GM12878 (cell line): ENCODE data around the gene HRH2. TPM values are rescaled to one million over a fixed set of nuclear protein-coding genes. Genes with fewer than 3 reads are reported as not detected.

Source experiments
- ATAC-seq: fragments of 200-7000 bp; cut with Tn5 transposase; 3 replicates; pipeline ENCODE4 v1.9.1; 2020; ENCODE audit warnings: mild to moderate bottlenecking, moderate library complexity
- BruUV-seq: library from RNA; stranded (reverse); fragments of 400-500 nt; replicated peaks from 2 replicates; lab custom pipeline; 2021; lab: Mats Ljungman, UMichigan
- CTCF ChIA-PET: fragments of 300-600 bp; sonication (Branson Sonifier 250); formaldehyde crosslinking; extraction: SDS; loops from one replicate; lab custom pipeline; 2021; ENCODE audit warnings: inconsistent platforms; lab: Yijun Ruan, JAX
- POLR2A ChIA-PET: fragments of 350-600 bp; formaldehyde crosslinking; extraction: SDS; loops from one replicate; lab custom pipeline; 2021; ENCODE audit warnings: inconsistent platforms; lab: Charles Lee
- RAD21 ChIA-PET: fragments of 300-600 bp; sonication (Branson Sonifier 250); formaldehyde crosslinking; loops from one replicate; lab custom pipeline; 2023; ENCODE audit warnings: antibody characterized with exemption; ENCODE audit not compliant: unreplicated experiment; lab: Charles Lee
- SMC1A ChIA-PET: fragments of 300-600 bp; sonication (Branson Sonifier 250); formaldehyde crosslinking; loops from one replicate; lab custom pipeline; 2023; ENCODE audit not compliant: unreplicated experiment, uncharacterized antibody; lab: Charles Lee
- DNase-seq: peaks from one replicate; pipeline ENCODE4 v3.0.0-alpha.2; 2011; ENCODE audit warnings: low read depth, low spot score
- FAIRE-seq: peaks from 3 replicates; lab custom pipeline; 2011; peaks lifted over from hg19 to GRCh38; lab: Jason Lieb, UNC
- H2AFZ ChIP-seq: 2 replicates; pipeline ENCODE4 v1.6.0; 2011; ENCODE audit warnings: low read depth, low read length, control low read depth; ENCODE audit not compliant: control insufficient read depth
- H3K27ac ChIP-seq: 2 replicates; pipeline ENCODE4 v1.5.1; 2011; ENCODE audit warnings: control low read depth; ENCODE audit not compliant: control insufficient read depth, insufficient read depth
- H3K27me3 ChIP-seq, 2 experiments: replicated peaks in 1 of 2; 2 replicates each; pipeline versions ENCODE4 v1.6.0 to v1.6.1; 2011; ENCODE audit warnings: low read length in 1 of 2; ENCODE audit not compliant: control insufficient read depth in 2 of 2, insufficient read depth in 2 of 2
- H3K36me3 ChIP-seq, 2 experiments: 2 replicates each; pipeline ENCODE4 v1.5.1; 2011; ENCODE audit warnings: low read length in 1 of 2; ENCODE audit not compliant: control insufficient read depth in 2 of 2, insufficient read depth in 2 of 2
- H3K4me1 ChIP-seq: 2 replicates; pipeline ENCODE4 v1.6.1; 2011; ENCODE audit warnings: mild to moderate bottlenecking, low read length, moderate library complexity, mixed read lengths; ENCODE audit not compliant: control insufficient read depth, insufficient read depth
- H3K4me2 ChIP-seq: 2 replicates; pipeline ENCODE4 v1.6.0; 2011; ENCODE audit warnings: control low read depth; ENCODE audit not compliant: control insufficient read depth, insufficient read depth
- H3K4me3 ChIP-seq: fragments of 200-600 bp; sonication (generic); 2 replicates; pipeline ENCODE4 v1.5.1; 2016
- H3K79me2 ChIP-seq: 2 replicates; pipeline ENCODE4 v1.6.0; 2011; ENCODE audit warnings: low read length; ENCODE audit not compliant: control insufficient read depth, insufficient read depth
- H3K9ac ChIP-seq: 2 replicates; pipeline ENCODE4 v1.8.0; 2011; ENCODE audit warnings: low read length, control low read depth, mixed read lengths; ENCODE audit not compliant: control insufficient read depth, insufficient read depth
- H3K9me3 ChIP-seq: replicated peaks from 3 replicates; pipeline ENCODE4 v1.5.1; 2011; ENCODE audit warnings: mild to moderate bottlenecking, low read length; ENCODE audit not compliant: control insufficient read depth, insufficient read depth
- H4K20me1 ChIP-seq: 2 replicates; pipeline ENCODE4 v1.6.0; 2011; ENCODE audit not compliant: control insufficient read depth, insufficient read depth
- CHD1 ChIP-seq: IDR thresholded peaks from 2 replicates; pipeline ENCODE4 v1.6.1; 2012; ENCODE audit warnings: low read depth, low read length, improper control_type of control experiment
- CHD2 ChIP-seq: IDR thresholded peaks from 2 replicates; pipeline ENCODE4 v1.6.1; 2011; ENCODE audit warnings: low read depth, low read length, improper control_type of control experiment, borderline replicate concordance
- ETV6 ChIP-seq, 2 experiments: fragments of 450-650 bp in 1 of 2; IDR thresholded peaks in 1 of 2; conservative IDR thresholded peaks in 1 of 2; 2 replicates each; pipeline ENCODE4 v1.6.1; 2014; ENCODE audit warnings: antibody characterized with exemption in 1 of 2, borderline replicate concordance in 1 of 2, low read depth in 1 of 2, mild to moderate bottlenecking in 1 of 2, moderate library complexity in 1 of 2
- EZH2 ChIP-seq: IDR thresholded peaks from 2 replicates; pipeline ENCODE4 v1.6.1; 2012; ENCODE audit warnings: low read depth, mild to moderate bottlenecking, control low read depth, inconsistent platforms, low read length, borderline replicate concordance; ENCODE audit not compliant: control insufficient read depth
- GATAD2B ChIP-seq: fragments of 450-650 bp; conservative IDR thresholded peaks from 2 replicates; pipeline ENCODE4 v1.6.1; 2017; ENCODE audit warnings: low read depth, mild to moderate bottlenecking, moderate library complexity
- HDAC2 ChIP-seq: fragments of 200-600 bp; sonication (generic); IDR thresholded peaks from 2 replicates; pipeline ENCODE4 v1.6.1; 2017
- JUNB ChIP-seq: IDR thresholded peaks from 2 replicates; pipeline ENCODE4 v1.6.1; 2016; ENCODE audit warnings: antibody characterized with exemption, mild to moderate bottlenecking
- JUND ChIP-seq: IDR thresholded peaks from 2 replicates; pipeline ENCODE4 v1.6.1; 2012; ENCODE audit warnings: low read depth, mild to moderate bottlenecking, low read length, improper control_type of control experiment, moderate library complexity
- MTA3 ChIP-seq: IDR thresholded peaks from 2 replicates; pipeline ENCODE4 v1.6.1; 2012; ENCODE audit warnings: low read length, inconsistent platforms, borderline replicate concordance
- PAX5 ChIP-seq: IDR thresholded peaks from 2 replicates; pipeline ENCODE4 v1.6.1; 2011; ENCODE audit warnings: low read depth, low read length, borderline replicate concordance
- PML ChIP-seq: IDR thresholded peaks from 2 replicates; pipeline ENCODE4 v1.6.1; 2012; ENCODE audit warnings: low read length, inconsistent platforms
- RBBP5 ChIP-seq: fragments of 200-600 bp; sonication (generic); conservative IDR thresholded peaks from 2 replicates; pipeline ENCODE4 v1.6.1; 2016
- SMARCA5 ChIP-seq: fragments of 450-650 bp; IDR thresholded peaks from 2 replicates; pipeline ENCODE4 v1.6.1; 2017; ENCODE audit warnings: mild to moderate bottlenecking
- WGBS: methylation state at CpG from one replicate; pipeline ENCODE4 v1.1.6; 2016; ENCODE audit warnings: low lambda C conversion rate; ENCODE audit not compliant: insufficient replicate concordance, insufficient coverage; ENCODE audit errors: missing lambda C conversion rate; 5-methylcytosine and 5-hydroxymethylcytosine counted together
- in situ Hi-C: fragments of 300-500 bp; cut with MboI; formaldehyde crosslinking; loops from 9 replicates; pipeline ENCODE4 v1.14.3; 2018; ENCODE audit warnings: mixed read lengths
- intact Hi-C: fragments of 100-400 bp; cut with micrococcal nuclease; formaldehyde crosslinking; loops from one replicate; pipeline ENCODE4 v1.14.2; 2022; ENCODE audit not compliant: unreplicated experiment
- polyA plus RNA-seq, 11 experiments: library from polyadenylated mRNA; depleted of rRNA in 4 of 11; unstranded in 6 of 11; stranded (reverse) in 5 of 11; fragments of >200 nt; fragmentation: Nextera tagmentation in 4 of 11; fragmentation: Illumina TruSeq in 1 of 11; extraction: Ambion mirVana in 4 of 11; extraction: Trizol in 1 of 11; gene quantifications; 1 replicate in 1 of 11; 2 replicates in 10 of 11; pipeline versions ENCODE4 v1.2.1 to v1.2.3, GENCODE V29; 2011 to 2016; ENCODE audit warnings: inconsistent platforms in 2 of 11, missing spikeins in 2 of 11, low read depth in 1 of 11
- total RNA-seq, 4 experiments: library from RNA; depleted of rRNA in 3 of 4; stranded (reverse); fragments of >200 nt in 3 of 4; fragmentation: Illumina TruSeq in 1 of 4; extraction: Trizol in 1 of 4; gene quantifications; 2 replicates each; pipeline versions ENCODE4 v1.2.1 to v1.2.3, GENCODE V29; 2013 to 2021
- TF ChIP-seq, protein P1 (sequence below): IDR thresholded peaks from 2 replicates; pipeline ENCODE4 v1.6.1; 2011; ENCODE audit warnings: low read depth, low read length, improper control_type of control experiment, borderline replicate concordance
- TF ChIP-seq, protein P2 (sequence below): fragments of 450-650 bp; IDR thresholded peaks from 2 replicates; pipeline ENCODE4 v1.6.1; 2017; ENCODE audit warnings: borderline replicate concordance
- TF ChIP-seq, protein P3 (sequence below): fragments of 450-650 bp; IDR thresholded peaks from 2 replicates; pipeline ENCODE4 v1.6.1; 2017; ENCODE audit warnings: low read depth, mild to moderate bottlenecking, moderate library complexity

The HRH2 gene
- total and polyA plus RNA-seq, 10 of the 15 experiments (the other 5 are each of a cell fraction or from before 2014, with no cell fraction given): 0.01 to 0.05 (median 0.03) TPM; not detected in 7

DNA sequence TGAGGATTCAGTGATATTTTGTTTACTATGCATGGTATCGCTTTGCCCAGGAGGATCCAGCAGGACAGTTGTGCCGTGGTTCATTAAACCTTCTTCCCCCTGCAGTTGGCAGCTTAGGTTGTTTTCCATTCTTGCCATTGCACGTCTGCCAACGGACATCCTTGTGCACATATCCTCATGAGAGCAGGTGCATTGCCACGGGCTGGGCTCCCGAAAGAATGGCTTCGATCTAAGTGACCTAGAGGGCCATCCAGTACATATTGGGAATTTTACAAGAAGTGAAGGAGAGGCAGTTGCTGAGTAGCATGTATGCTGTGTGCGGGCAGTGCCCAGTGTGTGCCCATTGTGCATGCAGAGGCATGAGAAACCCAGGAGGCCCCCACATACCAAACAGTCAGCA is 22.1 kb downstream of the HRH2 start:
- POLR2A ChIA-PET: interaction anchor here (0.6 kb wide), 1 partner anchor 123 kb away, joined by 7 read pairs; no protein-coding TSS in a partner anchor
- in situ Hi-C loops: no loop called here
- CTCF ChIA-PET: no interaction called here
- ATAC-seq (no peak), FAIRE-seq (no peak), DNase-seq (no peak)
- Histone ChIP-seq H3K36me3 (no peaks in the 10 kb centered on the region), H3K79me2 (no peaks in the 10 kb centered on the region), H2AFZ (no peak overlapping the region), H4K20me1 (no peaks in the 10 kb centered on the region), H3K9me3 (no peaks in the 10 kb centered on the region), H3K9ac (no peak overlapping the region), H3K4me3 (no peak overlapping the region), H3K4me1 (no peaks in the 10 kb centered on the region), H3K4me2 (no peak overlapping the region), H3K27me3 (peaks cover 0 to 3% of the 10 kb centered on the region in 2 experiments; a peak in 2 of 4 replicates), H3K27ac (no peak overlapping the region)
- SMC1A ChIA-PET: no interaction called here
- TF ChIP-seq CHD1 (no peak), CHD2 (no peak), SMARCA5 (no peak), EZH2 (no peak), HDAC2 (no peak)
- TF ChIP-seq, protein P1, sequence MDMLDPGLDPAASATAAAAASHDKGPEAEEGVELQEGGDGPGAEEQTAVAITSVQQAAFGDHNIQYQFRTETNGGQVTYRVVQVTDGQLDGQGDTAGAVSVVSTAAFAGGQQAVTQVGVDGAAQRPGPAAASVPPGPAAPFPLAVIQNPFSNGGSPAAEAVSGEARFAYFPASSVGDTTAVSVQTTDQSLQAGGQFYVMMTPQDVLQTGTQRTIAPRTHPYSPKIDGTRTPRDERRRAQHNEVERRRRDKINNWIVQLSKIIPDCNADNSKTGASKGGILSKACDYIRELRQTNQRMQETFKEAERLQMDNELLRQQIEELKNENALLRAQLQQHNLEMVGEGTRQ: no peak
- intact Hi-C loops: no loop called here
- RAD21 ChIA-PET: no interaction called here
- no TSS peak for BruUV-seq
- 21% methylated on average over 8 of the region's 8 CpGs for WGBS

DNA sequence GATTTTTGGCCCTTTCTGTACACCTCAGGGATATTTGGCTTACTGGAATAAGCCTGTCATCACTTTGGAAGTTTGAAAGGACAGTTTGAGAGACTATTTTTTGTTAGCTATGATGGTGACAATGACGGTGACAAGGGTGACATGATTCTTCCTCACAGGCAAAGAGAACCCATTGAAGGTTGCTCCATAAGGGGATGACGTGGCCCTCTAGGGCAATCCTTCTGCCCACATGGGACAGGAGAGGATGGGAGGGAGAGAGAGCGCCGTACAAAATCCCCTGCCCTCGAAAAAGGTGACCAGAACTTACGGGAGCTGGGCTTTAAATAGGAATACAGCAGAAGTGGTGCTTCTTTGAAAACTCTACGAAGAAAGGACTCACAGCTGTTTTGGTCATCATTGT is 22.6 kb downstream of the HRH2 start:
- ChIA-PET CTCF (no interaction called here), RAD21 (no interaction called here), SMC1A (no interaction called here), POLR2A (interaction anchor here (0.6 kb wide), 1 partner anchor 124 kb away, joined by 7 read pairs; no protein-coding TSS in a partner anchor)
- H3K4me1 ChIP-seq: no peaks in the 10 kb centered on the region
- DNase-seq: no peak
- BruUV-seq: no TSS peak
- no peak overlapping the region for H3K9ac ChIP-seq
- H2AFZ ChIP-seq: no peak overlapping the region
- no peaks in the 10 kb centered on the region for H3K79me2 ChIP-seq
- H3K9me3 ChIP-seq: no peaks in the 10 kb centered on the region
- H4K20me1 ChIP-seq: no peaks in the 10 kb centered on the region
- no peak overlapping the region for H3K4me2 ChIP-seq
- intact Hi-C loops (no loop called here), in situ Hi-C loops (no loop called here)
- H3K27me3 ChIP-seq: no peaks in the 10 kb centered on the region; a peak in 1 of 4 replicates
- H3K4me3 ChIP-seq: no peak overlapping the region
- H3K27ac ChIP-seq: no peak overlapping the region
- no peak for ATAC-seq
- WGBS: 29% methylated on average over 7 of the region's 7 CpGs
- no peaks in the 10 kb centered on the region for H3K36me3 ChIP-seq
- no peak for FAIRE-seq
- TF ChIP-seq JUND (no peak), MTA3 (no peak), PML (no peak), ETV6 (conservative IDR thresholded peaks at IDR 0.05 in 1 of 2, IDR thresholded peaks at IDR 0.05 in 1 of 2; ENCODE audit: borderline replicate concordance in 1 of 2, low read depth in 1 of 2) (no peak), RBBP5 (no peak), PAX5 (no peak), JUNB (no peak), GATAD2B (no peak)
- TF ChIP-seq, protein P2, sequence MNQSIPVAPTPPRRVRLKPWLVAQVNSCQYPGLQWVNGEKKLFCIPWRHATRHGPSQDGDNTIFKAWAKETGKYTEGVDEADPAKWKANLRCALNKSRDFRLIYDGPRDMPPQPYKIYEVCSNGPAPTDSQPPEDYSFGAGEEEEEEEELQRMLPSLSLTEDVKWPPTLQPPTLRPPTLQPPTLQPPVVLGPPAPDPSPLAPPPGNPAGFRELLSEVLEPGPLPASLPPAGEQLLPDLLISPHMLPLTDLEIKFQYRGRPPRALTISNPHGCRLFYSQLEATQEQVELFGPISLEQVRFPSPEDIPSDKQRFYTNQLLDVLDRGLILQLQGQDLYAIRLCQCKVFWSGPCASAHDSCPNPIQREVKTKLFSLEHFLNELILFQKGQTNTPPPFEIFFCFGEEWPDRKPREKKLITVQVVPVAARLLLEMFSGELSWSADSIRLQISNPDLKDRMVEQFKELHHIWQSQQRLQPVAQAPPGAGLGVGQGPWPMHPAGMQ: no peak
- TF ChIP-seq, protein P3, sequence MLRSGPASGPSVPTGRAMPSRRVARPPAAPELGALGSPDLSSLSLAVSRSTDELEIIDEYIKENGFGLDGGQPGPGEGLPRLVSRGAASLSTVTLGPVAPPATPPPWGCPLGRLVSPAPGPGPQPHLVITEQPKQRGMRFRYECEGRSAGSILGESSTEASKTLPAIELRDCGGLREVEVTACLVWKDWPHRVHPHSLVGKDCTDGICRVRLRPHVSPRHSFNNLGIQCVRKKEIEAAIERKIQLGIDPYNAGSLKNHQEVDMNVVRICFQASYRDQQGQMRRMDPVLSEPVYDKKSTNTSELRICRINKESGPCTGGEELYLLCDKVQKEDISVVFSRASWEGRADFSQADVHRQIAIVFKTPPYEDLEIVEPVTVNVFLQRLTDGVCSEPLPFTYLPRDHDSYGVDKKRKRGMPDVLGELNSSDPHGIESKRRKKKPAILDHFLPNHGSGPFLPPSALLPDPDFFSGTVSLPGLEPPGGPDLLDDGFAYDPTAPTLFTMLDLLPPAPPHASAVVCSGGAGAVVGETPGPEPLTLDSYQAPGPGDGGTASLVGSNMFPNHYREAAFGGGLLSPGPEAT: no peak
